Neural progenitor cell (in vitro differentiated cells): ENCODE results near the gene PRDM16. TPM values are rescaled to one million over a fixed set of nuclear protein-coding genes. Genes with fewer than 3 reads are reported as not detected.

ENCODE experiments used
- DNase-seq: peaks from one replicate; pipeline ENCODE4 v3.0.0-alpha.2; 2016; ENCODE audit warnings: low spot score
- H2AFZ ChIP-seq: fragments of 200-600 bp; sonication (generic); replicated peaks from 2 replicates; pipeline ENCODE4 v1.6.1; 2016; ENCODE audit warnings: antibody characterized with exemption
- H3F3A ChIP-seq: fragments of 200-600 bp; sonication (generic); 2 replicates; pipeline ENCODE4 v1.6.1; 2016; ENCODE audit warnings: antibody characterized with exemption, low read depth
- H3K27ac ChIP-seq: fragments of 200-600 bp; sonication (generic); 2 replicates; pipeline ENCODE4 v1.5.1; 2016; ENCODE audit warnings: mild to moderate bottlenecking
- H3K27me3 ChIP-seq: fragments of 200-600 bp; sonication (generic); 2 replicates; pipeline ENCODE4 v1.6.1; 2016; ENCODE audit warnings: mild to moderate bottlenecking, moderate library complexity
- H3K36me3 ChIP-seq: fragments of 200-600 bp; sonication (generic); 2 replicates; pipeline ENCODE4 v1.5.1; 2016
- H3K4me1 ChIP-seq: fragments of 200-600 bp; sonication (generic); 2 replicates; pipeline ENCODE4 v1.6.1; 2016; ENCODE audit warnings: mixed run types
- H3K4me2 ChIP-seq: fragments of 200-600 bp; sonication (generic); 2 replicates; pipeline ENCODE4 v1.6.1; 2016
- H3K4me3 ChIP-seq: fragments of 200-600 bp; sonication (generic); 2 replicates; pipeline ENCODE4 v1.5.1; 2016
- H3K79me2 ChIP-seq: fragments of 200-600 bp; sonication (generic); 2 replicates; pipeline ENCODE4 v1.6.1; 2016; ENCODE audit warnings: low read depth
- H3K9ac ChIP-seq: fragments of 200-600 bp; sonication (generic); 2 replicates; pipeline ENCODE4 v1.6.1; 2016
- H3K9me3 ChIP-seq: fragments of 200-600 bp; sonication (generic); 2 replicates; pipeline ENCODE4 v1.5.1; 2016; ENCODE audit warnings: low read depth
- H4K20me1 ChIP-seq: fragments of 200-600 bp; sonication (generic); 2 replicates; pipeline ENCODE4 v1.6.1; 2016; ENCODE audit warnings: low read depth
- H3K27ac Mint-ChIP-seq: 3 replicates; pipeline ENCODE4 v1.8.0; 2021; ENCODE audit warnings: mixed read lengths
- H3K27me3 Mint-ChIP-seq: 2 replicates; pipeline ENCODE4 v1.8.0; 2022; ENCODE audit warnings: low read depth, mild to moderate bottlenecking, inconsistent platforms, moderate library complexity, mixed read lengths; ENCODE audit not compliant: insufficient read depth
- H3K36me3 Mint-ChIP-seq: 3 replicates; pipeline ENCODE4 v1.8.0; 2021; ENCODE audit warnings: mixed read lengths
- H3K4me1 Mint-ChIP-seq: 3 replicates; pipeline ENCODE4 v1.8.0; 2021; ENCODE audit warnings: mixed read lengths
- H3K4me3 Mint-ChIP-seq: 3 replicates; pipeline ENCODE4 v1.8.0; 2021; ENCODE audit warnings: mild to moderate bottlenecking, moderate library complexity, mixed read lengths
- H3K9me3 Mint-ChIP-seq: 3 replicates; pipeline ENCODE4 v1.8.0; 2020; ENCODE audit warnings: mixed read lengths
- EZH2 ChIP-seq: fragments of 200-600 bp; sonication (generic); IDR thresholded peaks from 2 replicates; pipeline ENCODE4 v1.6.1; 2017; ENCODE audit warnings: antibody characterized with exemption, mild to moderate bottlenecking, moderate library complexity
- EZH2phosphoT487 ChIP-seq: fragments of 200-600 bp; sonication (generic); IDR thresholded peaks from 2 replicates; pipeline ENCODE4 v1.6.1; 2017; ENCODE audit warnings: antibody characterized with exemption
- total RNA-seq: library from RNA; depleted of rRNA; stranded (reverse); fragments of >200 nt; gene quantifications from 2 replicates; pipeline ENCODE4 v1.2.3, GENCODE V29; 2015; ENCODE audit warnings: low replicate concordance
- TF ChIP-seq, protein P1 (sequence below): fragments of 200-600 bp; sonication (generic); IDR thresholded peaks from 2 replicates; pipeline ENCODE4 v1.5.1; 2017; ENCODE audit warnings: antibody characterized with exemption, mild to moderate bottlenecking

Gene PRDM16
- total RNA-seq, 1 donor from 2014 or later, result 1.9 TPM

DNA sequence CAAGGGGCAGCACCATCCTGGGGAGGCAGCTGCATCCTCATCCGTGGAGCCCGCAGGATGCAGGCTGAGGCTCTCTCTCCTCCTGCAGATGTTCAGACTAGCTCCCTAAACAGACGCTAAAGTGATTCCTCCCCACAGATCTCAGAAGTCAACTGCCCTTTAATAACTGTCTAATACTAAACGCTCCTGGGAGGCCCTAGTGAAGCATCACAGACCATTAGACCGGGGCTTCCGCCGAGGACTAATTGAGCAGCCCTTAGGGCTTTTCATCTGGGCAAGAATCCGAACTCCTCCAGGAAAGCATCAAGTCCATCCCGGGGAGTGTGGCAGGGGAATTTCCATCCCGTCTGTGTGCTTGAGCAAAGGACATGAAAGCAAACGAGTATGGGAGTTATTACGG is 40.4 kb downstream of the PRDM16 start:
- TF ChIP-seq, protein P1, sequence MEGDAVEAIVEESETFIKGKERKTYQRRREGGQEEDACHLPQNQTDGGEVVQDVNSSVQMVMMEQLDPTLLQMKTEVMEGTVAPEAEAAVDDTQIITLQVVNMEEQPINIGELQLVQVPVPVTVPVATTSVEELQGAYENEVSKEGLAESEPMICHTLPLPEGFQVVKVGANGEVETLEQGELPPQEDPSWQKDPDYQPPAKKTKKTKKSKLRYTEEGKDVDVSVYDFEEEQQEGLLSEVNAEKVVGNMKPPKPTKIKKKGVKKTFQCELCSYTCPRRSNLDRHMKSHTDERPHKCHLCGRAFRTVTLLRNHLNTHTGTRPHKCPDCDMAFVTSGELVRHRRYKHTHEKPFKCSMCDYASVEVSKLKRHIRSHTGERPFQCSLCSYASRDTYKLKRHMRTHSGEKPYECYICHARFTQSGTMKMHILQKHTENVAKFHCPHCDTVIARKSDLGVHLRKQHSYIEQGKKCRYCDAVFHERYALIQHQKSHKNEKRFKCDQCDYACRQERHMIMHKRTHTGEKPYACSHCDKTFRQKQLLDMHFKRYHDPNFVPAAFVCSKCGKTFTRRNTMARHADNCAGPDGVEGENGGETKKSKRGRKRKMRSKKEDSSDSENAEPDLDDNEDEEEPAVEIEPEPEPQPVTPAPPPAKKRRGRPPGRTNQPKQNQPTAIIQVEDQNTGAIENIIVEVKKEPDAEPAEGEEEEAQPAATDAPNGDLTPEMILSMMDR, result no peak
- TF ChIP-seq EZH2, result no peak
- no peak for TF ChIP-seq EZH2phosphoT487

DNA sequence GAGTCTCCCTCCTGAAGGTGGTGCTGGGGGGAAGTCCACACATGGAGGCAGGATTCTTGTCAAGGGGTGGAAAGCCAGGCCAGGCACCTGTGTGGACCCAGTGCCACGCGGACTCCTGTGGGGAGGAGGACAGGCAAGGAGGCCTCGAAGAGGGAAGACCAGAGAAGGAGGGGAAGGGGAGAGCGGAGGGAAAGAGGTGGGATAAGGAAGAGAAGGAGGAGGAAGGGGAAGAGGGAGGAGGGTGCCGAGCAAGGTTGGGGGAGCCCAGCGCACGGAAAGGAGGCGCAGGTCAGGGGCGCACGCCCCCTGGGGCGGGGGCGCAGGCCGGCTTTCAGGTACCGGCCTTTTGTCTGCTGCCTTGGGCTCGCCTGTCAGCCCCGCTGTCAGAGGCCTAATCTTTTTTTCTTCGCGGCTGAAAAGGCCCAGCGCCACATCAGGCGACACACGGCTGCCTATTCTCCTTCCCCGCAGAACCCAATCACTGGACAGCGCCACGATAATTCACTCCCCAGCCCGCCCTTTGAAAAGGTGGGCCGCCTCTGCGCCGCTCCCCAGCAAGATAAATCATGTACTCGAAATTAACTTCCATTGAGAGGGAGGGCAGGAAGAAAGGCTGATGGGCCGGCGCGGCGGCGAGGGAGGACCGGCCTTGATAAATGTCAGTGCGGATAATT is 42.5 kb downstream of the PRDM16 start:
- Histone ChIP-seq H3K27me3 (no peaks in the 10 kb centered on the region), H3F3A (peaks cover 27% of the 10 kb centered on the region), H3K27ac (peak overlapping the region; percentile 44), H3K9ac (no peak overlapping the region), H3K36me3 (no peaks in the 10 kb centered on the region), H3K4me2 (peak overlapping the region; percentile 61), H4K20me1 (no peaks in the 10 kb centered on the region), H3K79me2 (no peaks in the 10 kb centered on the region), H3K4me3 (no peak overlapping the region), H3K4me1 (peaks cover 41% of the 10 kb centered on the region), H2AFZ (no peak overlapping the region), H3K9me3 (peaks cover 8% of the 10 kb centered on the region)
- H3K4me1 Mint-ChIP-seq, result peaks cover 53% of the 10 kb centered on the region
- H3K27ac Mint-ChIP-seq, result peak overlapping the region; percentile 91
- peaks cover 9% of the 10 kb centered on the region for H3K27me3 Mint-ChIP-seq
- H3K9me3 Mint-ChIP-seq, result peaks cover 6% of the 10 kb centered on the region
- peak; percentile 84 for DNase-seq
- H3K4me3 Mint-ChIP-seq, result peak overlapping the region; percentile 11
- no peaks in the 10 kb centered on the region for H3K36me3 Mint-ChIP-seq
- TF ChIP-seq EZH2 (no peak), EZH2phosphoT487 (no peak)
- TF ChIP-seq, protein P1, result no peak

More for the DNA sequence above, 40.4 kb downstream of the PRDM16 start:
- no peak overlapping the region for H2AFZ ChIP-seq
- Mint-ChIP-seq H3K36me3 (no peaks in the 10 kb centered on the region), H3K27me3 (peaks cover 11% of the 10 kb centered on the region), H3K9me3 (peaks cover 6% of the 10 kb centered on the region), H3K27ac (peak overlapping the region; percentile 79), H3K4me1 (peaks cover 61% of the 10 kb centered on the region), H3K4me3 (peak overlapping the region; percentile 53)
- no peak overlapping the region for H3K27ac ChIP-seq
- H3F3A ChIP-seq, result peaks cover 46% of the 10 kb centered on the region
- no peaks in the 10 kb centered on the region for H3K79me2 ChIP-seq
- H3K9ac ChIP-seq, result no peak overlapping the region
- no peak overlapping the region for H3K4me2 ChIP-seq
- H4K20me1 ChIP-seq, result no peaks in the 10 kb centered on the region
- H3K4me1 ChIP-seq, result peaks cover 59% of the 10 kb centered on the region
- no peaks in the 10 kb centered on the region for H3K27me3 ChIP-seq
- H3K36me3 ChIP-seq, result no peaks in the 10 kb centered on the region
- peaks cover 8% of the 10 kb centered on the region for H3K9me3 ChIP-seq
- no peak overlapping the region for H3K4me3 ChIP-seq
- no peak for DNase-seq

DNA sequence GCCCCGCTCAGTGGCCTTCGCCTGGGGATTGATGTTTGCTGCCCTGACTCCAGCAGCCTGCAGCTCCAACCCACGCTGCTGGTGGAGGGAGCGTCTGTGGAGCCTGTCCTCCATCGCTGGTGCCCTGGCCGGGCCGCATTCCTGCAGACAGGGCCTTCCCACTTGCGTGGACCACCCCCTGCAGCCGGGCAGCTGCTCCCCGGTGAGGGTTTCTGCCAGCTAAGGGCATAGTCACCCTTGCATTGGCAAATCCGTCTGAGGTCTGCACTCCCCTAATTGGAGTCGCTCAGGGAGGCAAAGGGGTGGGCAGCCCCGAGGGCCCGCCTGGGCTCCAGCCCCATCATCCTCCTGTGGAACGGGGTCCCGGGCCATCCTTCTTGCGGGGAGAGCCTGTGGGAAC is 43.5 kb downstream of the PRDM16 start:
- Histone ChIP-seq H3K79me2 (no peaks in the 10 kb centered on the region), H3K4me2 (peak overlapping the region; percentile 61), H2AFZ (no peak overlapping the region), H3F3A (peaks cover 21% of the 10 kb centered on the region), H3K27ac (peak overlapping the region; percentile 44), H3K9me3 (peaks cover 8% of the 10 kb centered on the region), H4K20me1 (no peaks in the 10 kb centered on the region), H3K4me1 (peaks cover 41% of the 10 kb centered on the region), H3K9ac (no peak overlapping the region), H3K27me3 (no peaks in the 10 kb centered on the region), H3K36me3 (no peaks in the 10 kb centered on the region), H3K4me3 (no peak overlapping the region)
- H3K9me3 Mint-ChIP-seq, result peaks cover 6% of the 10 kb centered on the region
- no peak for TF ChIP-seq EZH2
- peaks cover 8% of the 10 kb centered on the region for H3K27me3 Mint-ChIP-seq
- H3K27ac Mint-ChIP-seq, result peak overlapping the region; percentile 91
- H3K4me3 Mint-ChIP-seq, result peak overlapping the region; percentile 11
- DNase-seq, result no peak
- no peaks in the 10 kb centered on the region for H3K36me3 Mint-ChIP-seq
- H3K4me1 Mint-ChIP-seq, result peaks cover 61% of the 10 kb centered on the region

DNA sequence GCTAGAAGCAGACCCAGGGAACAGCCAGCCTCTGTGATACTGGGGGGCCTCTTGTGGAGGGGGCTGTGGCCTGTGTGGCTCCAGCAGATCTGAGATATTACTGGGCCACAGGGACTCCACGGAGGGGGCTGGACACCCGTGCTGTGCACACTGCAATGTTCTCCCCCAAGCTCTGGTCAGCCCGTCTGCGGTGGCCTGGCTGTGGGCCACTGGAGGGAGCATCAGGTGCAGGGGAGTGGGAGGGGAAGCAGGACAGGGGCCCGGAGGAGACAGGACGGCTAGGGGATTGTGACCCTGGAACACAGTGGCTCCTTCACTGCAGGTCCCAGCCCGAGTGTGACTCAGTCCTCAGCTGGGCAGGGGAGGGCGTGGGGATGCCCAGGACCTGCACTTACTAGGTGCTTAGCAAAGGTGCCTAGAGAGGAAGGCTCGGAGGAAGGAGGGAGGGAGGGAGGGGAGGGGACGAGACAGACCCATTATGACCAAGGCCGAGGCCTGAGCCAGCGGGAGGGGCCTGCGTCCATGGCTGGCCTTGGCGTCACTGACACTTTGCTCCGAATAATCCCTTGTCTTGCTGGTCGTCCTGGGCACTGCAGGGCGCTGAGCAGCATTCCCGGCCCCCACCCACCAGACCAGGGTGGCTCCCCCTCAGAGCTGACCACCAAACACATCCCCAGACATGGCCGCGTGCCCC is 44.2 kb downstream of the PRDM16 start:
- Mint-ChIP-seq H3K9me3 (peaks cover under 1% of the 10 kb centered on the region), H3K27me3 (peaks cover 11% of the 10 kb centered on the region), H3K36me3 (no peaks in the 10 kb centered on the region), H3K4me3 (no peak overlapping the region), H3K27ac (no peak overlapping the region), H3K4me1 (peaks cover 66% of the 10 kb centered on the region)
- peaks cover 15% of the 10 kb centered on the region for H3F3A ChIP-seq
- peak overlapping the region; percentile 61 for H3K4me2 ChIP-seq
- H3K27me3 ChIP-seq, result no peaks in the 10 kb centered on the region
- no peak overlapping the region for H3K27ac ChIP-seq
- H3K9ac ChIP-seq, result no peak overlapping the region
- TF ChIP-seq, protein P1, result no peak
- no peak for TF ChIP-seq EZH2phosphoT487
- TF ChIP-seq EZH2, result no peak
- peaks cover 45% of the 10 kb centered on the region for H3K4me1 ChIP-seq
- no peak overlapping the region for H3K4me3 ChIP-seq
- H3K79me2 ChIP-seq, result no peaks in the 10 kb centered on the region
- DNase-seq, result no peak
- H3K9me3 ChIP-seq, result peaks cover 4% of the 10 kb centered on the region
- no peaks in the 10 kb centered on the region for H3K36me3 ChIP-seq
- H2AFZ ChIP-seq, result no peak overlapping the region
- no peaks in the 10 kb centered on the region for H4K20me1 ChIP-seq
